Cardiac fibroblast (primary cell): ENCODE data around the gene MIEN1.
"Not testable (repeated sequence)": the region's sequence is repeated elsewhere in the genome, so short reads cannot be mapped to it uniquely, and the experiment has no call there.

Experiments used
- DNase-seq, 2 donors: peaks; one replicate each; pipeline versions ENCODE4 v3.0.0 to v3.0.0-alpha.2; 2010; ENCODE audit warnings: low read depth in 2 of 2
- H3K4me3 ChIP-seq, 2 donors: replicated peaks in 1 of 2; 1 replicate in 1 of 2; 2 replicates in 1 of 2; pipeline ENCODE4 v1.5.1; 2011; ENCODE audit warnings: low read depth in 2 of 2, low read length in 2 of 2, mild to moderate bottlenecking in 2 of 2, moderate library complexity in 1 of 2
- CTCF ChIP-seq: IDR thresholded peaks from one replicate; pipeline ENCODE4 v1.5.1; 2011; ENCODE audit warnings: low read depth, mild to moderate bottlenecking, low read length, inconsistent platforms

The MIEN1 gene

GRCh38 chr17:39750131-39751015 is 20.0 kb upstream of the MIEN1 start:
- peak in 1 of 2 donors; percentile 21 for DNase-seq
- no peak for TF ChIP-seq CTCF
- no peak overlapping the region for H3K4me3 ChIP-seq

DNA sequence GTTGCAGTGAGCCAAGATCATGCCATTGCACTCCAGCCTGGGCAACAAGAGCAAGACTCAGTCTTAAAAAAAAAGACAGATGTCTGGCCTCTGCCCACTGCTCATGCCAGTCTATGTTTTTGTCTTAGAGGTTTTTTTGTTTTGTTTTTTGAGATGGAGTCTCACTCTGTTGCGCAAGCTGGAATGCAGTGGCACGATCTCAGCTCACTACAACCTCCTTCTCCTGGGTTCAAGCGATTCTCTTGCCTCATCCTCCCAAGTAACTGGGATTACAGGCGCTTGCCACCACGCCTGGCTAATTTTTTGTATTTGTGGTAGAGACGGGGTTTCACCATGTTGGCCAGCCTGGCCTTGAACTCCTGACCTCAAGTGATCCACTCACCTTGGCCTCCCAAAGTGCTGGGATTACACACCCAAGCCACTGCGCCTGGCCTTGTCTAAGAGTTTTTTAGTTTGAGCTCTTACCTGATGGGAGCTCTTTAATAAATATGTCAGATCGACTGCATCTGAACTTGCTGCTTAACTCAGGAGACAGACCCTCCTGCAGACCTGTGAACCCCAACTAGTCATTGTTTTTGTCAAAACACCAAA is 18.2 kb upstream of the MIEN1 start:
- not testable (repeated sequence) for DNase-seq, H3K4me3 ChIP-seq

DNA sequence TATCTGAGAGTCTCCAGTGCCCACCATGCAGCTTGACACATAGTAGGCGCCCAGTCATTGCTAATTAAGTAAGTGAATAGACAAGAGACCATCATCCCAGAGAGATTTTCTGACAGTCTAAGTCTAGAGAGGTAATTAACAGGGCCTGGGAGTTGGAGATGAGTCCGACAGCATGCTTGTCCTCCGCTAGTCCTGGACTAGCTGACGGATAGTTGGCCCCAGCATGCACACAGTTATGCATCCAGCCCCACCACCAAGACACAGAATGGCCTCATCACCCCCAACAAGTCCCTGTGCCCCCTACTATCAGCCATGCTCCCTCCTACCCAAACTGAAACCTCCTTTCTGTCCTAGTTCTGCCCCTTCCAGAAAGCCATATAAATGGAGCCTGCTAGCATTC is 17.4 kb upstream of the MIEN1 start:
- H3K4me3 ChIP-seq: no peak overlapping the region
- DNase-seq: no peak
- TF ChIP-seq CTCF: no peak

DNA sequence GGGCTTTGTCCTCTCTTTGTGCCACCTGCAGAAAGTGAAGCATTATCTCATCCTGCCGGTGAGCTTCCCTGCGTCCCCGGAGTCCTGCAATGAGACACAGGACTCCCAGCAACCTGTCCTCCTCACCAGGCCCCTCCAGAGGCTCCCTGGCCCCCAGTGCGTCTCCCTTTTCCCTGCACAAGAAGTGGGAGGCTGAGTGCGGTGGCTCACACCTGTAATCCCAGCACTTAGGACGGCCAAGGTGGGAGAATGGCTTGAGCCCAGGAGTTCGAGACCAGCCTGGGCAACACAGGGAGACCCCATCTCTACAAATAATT is 15.8 kb upstream of the MIEN1 start:
- H3K4me3 ChIP-seq: no peak overlapping the region
- DNase-seq: no peak
- no peak for TF ChIP-seq CTCF

DNA sequence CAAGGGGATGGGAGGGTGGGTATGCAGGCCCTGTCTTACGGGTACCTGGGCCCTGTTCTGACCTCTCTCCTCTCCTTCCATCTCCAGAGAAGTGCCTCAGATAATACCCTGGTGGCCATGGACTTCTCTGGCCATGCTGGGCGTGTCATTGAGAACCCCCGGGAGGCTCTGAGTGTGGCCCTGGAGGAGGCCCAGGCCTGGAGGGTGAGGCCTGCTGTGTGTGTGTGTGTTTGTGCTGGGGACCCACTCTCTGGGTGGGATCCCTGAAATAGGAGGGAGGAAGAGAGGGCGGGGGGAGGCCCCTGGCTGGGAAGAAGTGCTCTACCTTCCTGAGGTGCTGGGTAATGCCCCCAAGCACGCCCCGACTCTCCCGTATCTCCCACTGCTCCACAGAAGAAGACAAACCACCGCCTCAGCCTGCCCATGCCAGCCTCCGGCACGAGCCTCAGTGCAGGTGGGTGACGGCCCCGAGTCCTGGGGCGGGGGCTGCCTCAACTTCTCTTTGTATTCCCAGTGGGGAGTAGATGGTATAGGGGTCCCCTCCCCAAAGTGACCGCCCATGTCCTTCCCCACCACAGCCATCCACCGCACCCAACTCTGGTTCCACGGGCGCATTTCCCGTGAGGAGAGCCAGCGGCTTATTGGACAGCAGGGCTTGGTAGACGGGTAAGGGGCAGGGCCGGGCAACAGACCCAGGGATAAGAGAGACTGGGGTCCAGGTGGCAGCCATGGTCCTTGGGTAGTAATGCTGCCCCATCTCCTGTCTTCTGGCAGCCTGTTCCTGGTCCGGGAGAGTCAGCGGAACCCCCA is 15.2 kb upstream of the MIEN1 start:
- no peak for DNase-seq
- no peak overlapping the region for H3K4me3 ChIP-seq
- no peak for TF ChIP-seq CTCF

DNA sequence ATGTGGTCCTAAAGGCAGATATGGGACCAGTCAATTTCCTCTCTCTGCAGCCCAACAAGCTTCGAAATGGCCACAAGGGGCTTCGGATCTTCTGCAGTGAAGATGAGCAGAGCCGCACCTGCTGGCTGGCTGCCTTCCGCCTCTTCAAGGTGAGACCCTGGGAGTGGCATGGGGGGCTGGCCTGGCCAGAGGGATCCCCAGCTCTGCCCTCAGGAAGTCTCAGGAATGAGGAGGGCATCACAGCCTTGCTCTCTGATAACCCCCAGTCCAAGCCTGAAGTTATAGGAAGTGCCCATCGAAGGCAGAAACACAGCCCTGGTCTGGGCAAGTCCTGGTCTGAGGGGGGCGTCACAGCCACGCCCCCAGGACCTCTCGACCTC is 14.5 kb upstream of the MIEN1 start:
- no peak for DNase-seq
- TF ChIP-seq CTCF: no peak
- H3K4me3 ChIP-seq: no peak overlapping the region

DNA sequence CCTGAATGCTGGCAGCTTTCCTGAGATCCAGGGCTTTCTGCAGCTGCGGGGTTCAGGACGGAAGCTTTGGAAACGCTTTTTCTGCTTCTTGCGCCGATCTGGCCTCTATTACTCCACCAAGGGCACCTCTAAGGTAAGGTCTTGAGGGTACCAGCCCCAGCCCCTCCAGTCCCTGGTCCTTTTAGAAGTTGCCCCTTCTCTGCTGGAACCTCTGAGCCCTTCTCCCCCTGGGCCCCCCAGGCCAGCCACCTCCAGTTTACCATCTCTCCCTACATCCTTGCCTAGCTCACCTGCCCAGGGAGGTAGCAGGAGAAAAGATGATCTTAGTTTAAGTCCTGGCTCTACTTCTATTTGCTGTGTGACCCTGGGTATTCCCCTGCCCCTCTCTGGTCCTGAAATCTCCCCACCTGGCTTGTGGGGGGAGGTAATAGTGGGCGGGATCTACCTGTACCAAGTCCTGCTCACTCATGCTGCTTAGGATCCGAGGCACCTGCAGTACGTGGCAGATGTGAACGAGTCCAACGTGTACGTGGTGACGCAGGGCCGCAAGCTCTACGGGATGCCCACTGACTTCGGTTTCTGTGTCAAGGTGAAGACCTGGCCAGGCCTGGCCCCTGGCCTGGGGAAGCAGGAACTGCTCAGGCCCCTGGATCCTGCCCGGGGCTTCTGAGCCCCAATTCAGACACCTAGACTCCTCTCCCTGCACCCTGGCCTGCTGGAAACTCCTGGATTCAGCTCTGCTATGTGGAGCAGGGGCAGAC is 13.9 kb upstream of the MIEN1 start:
- DNase-seq: no peak
- TF ChIP-seq CTCF: no peak
- no peak overlapping the region for H3K4me3 ChIP-seq
